GM19463 (cell line): ENCODE measurements around the gene CDHR3.

ENCODE experiments used
- ATAC-seq: cut with Tn5 transposase; IDR thresholded peaks from one replicate; pipeline ENCODE4 v1.9.1; 2021; ENCODE audit warnings: mild to moderate bottlenecking, moderate library complexity; ENCODE audit not compliant: unreplicated experiment

The CDHR3 gene

GRCh38 chr7:106064316-106064715 lies 101.3 kb downstream of the CDHR3 start:
- no peak for ATAC-seq

DNA sequence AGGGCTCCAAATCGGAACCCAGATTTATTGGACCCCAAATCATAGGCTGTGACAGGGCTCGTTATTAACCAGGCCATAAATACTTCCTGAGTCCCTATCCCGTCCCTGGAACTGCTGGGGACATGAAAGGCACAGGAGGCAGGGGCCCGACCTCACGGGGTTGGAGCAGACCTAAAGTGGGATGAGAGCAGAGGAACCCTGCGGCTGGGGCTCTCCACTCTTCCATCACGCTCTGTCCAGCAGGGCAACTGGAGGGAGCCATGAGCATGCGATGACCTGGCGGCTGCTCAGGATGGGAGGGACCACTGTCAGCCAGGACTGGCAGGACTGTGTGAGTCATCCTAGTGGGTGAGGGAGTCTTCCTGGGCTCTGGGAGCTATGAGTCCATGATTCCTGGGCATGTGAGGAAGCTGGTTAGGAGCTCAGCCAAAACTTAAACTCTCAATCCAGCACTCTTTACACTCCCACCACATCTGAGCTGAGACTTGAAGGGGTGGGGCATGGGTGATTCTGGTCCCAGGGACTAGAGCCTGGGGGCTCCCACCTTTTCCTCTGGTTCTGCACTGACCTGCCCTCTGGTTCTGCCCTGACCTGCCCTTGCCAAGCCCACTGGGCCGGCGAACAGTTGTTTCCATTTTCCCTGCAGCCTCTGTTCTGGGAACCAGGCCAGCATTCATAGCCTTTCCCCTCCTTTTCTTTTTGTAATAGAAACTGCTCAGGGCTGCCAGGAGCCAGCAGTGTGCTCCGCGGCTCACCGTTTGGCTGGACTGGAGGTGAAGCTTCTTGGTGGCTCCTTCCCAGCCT lies 101.9 kb downstream of the CDHR3 start:
- ATAC-seq: no peak

- ATAC-seq: no peak
Observed at GRCh38 chr7:106065575-106066500, 102.8 kb downstream of the CDHR3 start.

- no peak for ATAC-seq
Observed at GRCh38 chr7:106067678-106068077, 104.6 kb downstream of the CDHR3 start.

DNA sequence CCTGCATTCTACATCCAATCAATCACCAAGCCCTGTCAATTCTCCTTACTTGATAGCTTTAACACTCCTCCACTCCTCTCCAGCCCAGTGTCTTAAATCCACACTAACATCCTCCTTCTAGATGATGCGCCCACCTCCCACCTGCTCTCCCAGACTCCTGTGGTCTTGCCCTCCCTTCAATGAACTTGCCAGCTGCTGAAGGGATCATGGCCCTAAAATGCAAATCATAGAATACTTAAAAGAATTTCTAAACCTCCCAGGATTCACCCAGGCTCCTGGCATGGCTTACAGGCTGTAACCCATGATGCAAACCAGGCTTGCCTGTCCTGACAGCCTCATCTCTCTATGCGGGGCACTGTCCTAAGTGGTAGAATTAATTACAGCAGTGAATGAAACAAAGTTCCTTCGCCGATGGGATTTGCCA lies 105.5 kb downstream of the CDHR3 start:
- no peak for ATAC-seq

- ATAC-seq: no peak
Observed at GRCh38 chr7:106068986-106069385, 105.9 kb downstream of the CDHR3 start.

DNA sequence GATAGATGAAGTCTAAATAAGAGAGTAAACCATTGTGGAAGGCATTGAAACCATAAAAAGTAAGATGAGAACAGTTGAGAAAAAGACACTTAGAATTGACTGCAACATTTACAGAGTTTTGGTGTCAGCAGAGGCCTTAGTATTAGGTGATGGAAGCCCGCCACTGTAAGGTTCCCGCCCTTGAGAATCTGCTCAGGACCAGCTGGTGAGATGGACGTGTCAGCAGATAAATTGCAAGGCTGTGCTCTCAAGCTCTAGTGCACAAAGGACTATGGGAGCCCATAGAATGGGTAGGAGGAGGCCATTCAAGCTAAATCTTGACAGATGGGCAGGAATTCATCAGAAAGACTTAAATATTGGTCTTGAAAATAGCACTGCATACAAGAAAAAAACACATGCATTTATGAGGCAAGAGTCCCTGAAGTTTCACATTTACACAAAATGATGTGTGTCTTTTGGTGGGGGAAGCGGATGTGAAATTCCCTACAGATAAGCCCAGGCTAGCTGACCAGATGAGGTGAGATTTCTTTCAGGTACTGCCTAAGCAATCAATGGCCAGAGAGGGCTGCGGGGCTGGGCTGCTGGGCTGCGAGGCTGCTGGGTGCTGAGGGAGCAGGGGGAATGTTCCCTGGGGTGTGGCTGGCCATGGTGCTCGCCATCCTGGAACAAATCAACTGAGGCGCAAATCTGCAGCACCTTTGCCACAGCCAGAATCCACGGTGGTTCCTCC lies 106.6 kb downstream of the CDHR3 start:
- ATAC-seq: no peak

DNA sequence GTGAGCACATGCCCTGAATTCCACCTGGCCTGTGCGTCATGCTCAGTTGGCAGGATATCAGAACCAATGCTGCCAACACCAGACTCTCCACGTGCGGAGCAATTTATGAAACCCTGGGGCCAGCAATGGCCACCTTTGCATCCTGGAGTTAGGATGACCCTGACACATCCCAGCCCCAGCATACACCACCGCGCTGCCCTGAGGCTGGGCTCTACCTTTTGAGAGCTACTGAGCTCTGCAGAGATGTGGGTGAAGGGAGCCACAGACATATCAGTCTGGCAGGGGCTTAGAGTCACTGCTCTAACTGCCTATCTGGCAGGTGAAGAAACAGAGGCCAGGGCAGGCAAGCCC lies 107.1 kb downstream of the CDHR3 start:
- ATAC-seq: no peak

GRCh38 chr7:106070567-106071254 lies 107.6 kb downstream of the CDHR3 start:
- no peak for ATAC-seq

DNA sequence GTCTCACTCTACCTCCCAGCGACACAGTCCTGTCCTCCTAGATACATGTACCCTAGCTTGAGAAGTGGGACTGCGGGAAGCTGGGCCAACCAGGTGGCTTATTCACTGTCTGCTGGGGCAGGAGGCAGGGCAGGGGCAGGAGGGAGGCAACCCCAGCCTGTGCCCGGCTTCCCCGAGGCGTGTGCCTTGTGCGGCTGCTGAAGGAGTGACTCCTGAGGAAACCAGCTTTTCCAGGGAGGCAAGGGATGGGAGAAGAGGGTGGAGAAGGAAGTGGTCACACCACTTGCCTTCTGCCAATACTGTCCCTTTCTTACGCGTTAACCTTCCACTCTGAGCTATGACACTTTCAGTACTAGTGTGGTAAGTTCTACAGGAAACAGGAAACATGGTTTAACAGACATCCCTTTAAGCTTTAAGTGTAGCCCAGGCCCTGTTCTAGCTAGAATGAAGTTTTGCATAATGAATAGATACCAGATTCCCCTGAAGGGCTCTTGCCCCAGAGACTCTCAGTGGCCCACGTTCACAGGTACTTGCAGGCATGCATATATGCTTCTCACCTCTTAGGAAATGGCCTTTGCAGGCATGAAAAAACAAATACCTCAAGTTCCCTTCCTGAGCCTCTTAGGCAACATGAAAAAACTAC lies 108.4 kb downstream of the CDHR3 start:
- ATAC-seq: peak; percentile 95

DNA sequence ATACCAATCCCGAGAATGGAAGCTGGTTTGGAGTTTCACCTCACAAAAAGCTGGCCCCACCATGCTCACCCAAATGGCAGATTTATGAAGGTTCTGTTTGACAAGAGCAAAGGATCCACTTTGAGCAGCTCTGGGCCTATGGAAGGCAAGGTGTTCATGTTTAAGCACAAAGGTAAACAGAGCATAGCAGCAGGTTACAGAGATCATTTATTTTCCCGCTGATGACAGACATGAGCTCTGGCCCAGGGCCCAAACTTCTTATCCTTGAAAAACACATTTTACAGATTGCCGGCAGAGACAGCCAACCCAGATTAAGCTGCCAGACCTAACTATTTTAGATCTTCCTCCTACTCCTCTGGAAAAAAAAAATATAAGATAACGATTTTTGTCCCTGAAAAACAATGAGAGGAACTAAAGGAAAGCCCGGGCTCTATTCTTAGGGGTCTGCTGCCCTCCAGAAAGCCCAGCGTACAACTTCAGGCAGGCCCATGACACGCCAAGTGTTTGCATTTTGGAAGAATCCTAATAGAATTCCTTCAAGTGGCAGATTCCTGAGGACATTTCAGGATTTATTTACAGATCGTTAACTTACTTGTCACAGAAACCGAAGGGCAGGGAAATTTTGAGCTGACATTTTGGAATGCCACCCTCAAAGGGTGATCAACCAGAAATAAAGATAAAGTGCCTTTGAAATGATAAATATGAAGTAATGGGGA lies 109.1 kb downstream of the CDHR3 start:
- no peak for ATAC-seq

GRCh38 chr7:106072715-106073091 lies 109.6 kb downstream of the CDHR3 start:
- ATAC-seq: no peak

DNA sequence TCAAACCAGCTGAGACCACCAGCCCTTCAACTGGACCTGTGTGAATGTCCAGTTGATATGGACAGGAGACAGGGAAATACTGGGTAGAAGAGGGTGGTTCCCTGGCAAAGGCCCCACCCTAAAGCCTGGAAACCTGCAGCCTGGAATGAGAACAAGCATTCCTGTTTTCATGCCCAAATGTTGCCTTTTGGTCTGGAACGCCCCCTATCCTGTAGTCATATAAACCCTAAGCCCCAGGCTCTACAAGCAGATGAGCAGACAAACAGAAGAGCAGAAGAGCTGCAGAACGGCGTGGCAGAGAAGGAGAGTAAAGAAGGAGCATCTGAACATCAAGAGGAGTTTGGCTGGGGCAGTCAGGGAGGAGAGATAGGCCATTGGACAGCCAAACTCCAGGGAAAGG lies 110.6 kb downstream of the CDHR3 start:
- no peak for ATAC-seq

GRCh38 chr7:106074257-106074656 lies 111.2 kb downstream of the CDHR3 start:
- no peak for ATAC-seq

- no peak for ATAC-seq
Observed at GRCh38 chr7:106075937-106076336, 112.9 kb downstream of the CDHR3 start.

GRCh38 chr7:106076537-106076936 lies 113.5 kb downstream of the CDHR3 start:
- no peak for ATAC-seq

GRCh38 chr7:106080300-106080987 lies 117.4 kb downstream of the CDHR3 start:
- ATAC-seq: no peak

DNA sequence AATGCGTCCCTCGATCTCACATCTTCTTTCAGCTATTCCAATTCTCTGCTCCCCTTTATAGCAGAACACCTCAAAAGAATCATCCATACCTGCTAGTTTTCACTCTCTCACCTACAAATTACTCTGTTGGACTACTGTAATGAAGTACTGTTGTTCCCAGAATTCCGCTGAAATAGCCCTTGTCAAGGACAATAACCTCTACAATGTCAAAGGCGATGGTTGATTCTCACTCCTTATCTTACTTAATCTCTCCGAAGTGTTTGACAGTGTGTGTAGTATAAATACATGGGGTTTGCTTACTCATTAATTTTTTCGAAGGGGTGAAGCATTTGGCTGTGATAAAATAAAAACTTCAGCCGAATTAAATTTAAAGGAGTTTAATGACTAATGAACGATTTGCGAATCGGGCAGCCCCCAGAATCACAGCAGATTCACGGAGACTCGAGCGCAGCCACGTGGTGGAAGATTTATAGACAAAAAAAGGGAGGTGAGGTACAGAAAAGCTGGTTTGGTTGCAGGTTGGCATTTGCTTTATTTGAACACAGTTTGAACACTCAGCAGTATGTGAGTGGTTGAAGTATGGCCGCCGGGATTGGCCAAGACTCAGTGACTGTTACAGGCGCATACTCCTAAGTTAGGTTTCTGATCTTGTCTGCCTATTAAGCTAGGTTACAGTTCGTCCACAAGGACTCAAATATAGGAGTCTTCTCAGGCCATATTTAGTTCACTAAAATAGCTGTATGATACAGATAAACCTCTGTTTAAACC lies 119.2 kb downstream of the CDHR3 start:
- ATAC-seq: no peak
